Measurements from ENCODE around the gene HOXC9.

Gene HOXC9

DNA sequence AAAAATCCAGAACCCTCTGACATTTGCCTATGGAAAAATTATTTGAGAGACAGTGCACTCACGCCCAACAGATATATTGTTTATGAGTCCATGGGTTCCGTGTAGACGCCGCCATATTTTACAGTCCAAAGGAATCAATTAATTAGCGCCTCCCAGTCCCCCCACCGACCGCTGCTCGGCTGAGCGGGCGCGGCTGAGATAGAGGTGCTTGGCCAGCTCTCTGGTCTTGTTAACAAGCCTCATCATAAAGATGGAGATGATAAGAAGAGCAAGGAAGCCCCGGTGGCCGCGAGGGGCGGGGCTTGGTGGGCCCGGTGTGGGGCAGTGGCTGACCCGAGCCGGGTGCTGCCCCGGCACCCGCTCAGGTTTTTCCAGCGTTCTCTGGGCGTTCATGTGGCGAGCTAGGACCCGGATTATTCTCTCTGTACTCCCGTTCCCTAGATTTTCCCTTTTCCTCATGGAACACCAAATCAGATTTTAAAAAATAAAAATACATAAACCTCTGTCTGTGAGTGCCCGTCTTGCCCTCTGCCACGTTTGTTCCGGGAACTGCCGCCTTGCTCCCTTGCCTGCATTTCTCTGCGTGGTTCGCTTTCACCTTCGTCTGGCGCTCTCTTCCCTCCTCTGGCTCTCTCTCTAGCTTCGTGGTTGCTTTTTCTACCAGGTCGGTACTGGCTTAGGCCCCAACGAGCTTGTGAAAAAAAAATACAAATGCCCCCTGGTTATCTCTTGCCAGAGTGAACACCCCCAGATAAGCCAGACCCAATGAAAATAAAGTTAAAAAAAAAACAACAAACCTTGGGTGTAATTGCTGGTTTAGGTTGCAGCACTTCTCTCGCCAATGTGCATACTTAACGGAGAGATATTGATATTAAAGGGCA, 36.3 kb upstream of the HOXC9 start:
- DNase-seq: no peak

DNA sequence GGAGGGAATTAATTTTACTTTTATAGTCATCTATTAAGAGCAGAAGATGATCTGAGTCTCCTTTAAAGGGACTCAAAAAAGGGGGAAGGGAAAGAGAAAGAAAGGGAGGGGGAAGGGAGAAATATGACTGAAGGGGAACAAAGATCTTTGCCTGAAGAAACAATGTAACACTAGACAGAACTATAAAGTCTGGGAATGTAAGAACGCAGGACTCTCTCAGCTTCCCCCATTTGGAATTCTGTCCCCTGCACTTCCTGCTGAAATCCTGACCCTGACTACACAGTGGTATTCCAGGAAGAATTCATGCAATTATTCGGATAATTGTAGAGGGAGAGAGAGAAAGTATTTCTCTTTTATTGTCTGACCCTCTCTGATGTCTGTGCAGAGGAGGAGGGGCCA, 35.6 kb upstream of the HOXC9 start:
- no peak for DNase-seq

DNA sequence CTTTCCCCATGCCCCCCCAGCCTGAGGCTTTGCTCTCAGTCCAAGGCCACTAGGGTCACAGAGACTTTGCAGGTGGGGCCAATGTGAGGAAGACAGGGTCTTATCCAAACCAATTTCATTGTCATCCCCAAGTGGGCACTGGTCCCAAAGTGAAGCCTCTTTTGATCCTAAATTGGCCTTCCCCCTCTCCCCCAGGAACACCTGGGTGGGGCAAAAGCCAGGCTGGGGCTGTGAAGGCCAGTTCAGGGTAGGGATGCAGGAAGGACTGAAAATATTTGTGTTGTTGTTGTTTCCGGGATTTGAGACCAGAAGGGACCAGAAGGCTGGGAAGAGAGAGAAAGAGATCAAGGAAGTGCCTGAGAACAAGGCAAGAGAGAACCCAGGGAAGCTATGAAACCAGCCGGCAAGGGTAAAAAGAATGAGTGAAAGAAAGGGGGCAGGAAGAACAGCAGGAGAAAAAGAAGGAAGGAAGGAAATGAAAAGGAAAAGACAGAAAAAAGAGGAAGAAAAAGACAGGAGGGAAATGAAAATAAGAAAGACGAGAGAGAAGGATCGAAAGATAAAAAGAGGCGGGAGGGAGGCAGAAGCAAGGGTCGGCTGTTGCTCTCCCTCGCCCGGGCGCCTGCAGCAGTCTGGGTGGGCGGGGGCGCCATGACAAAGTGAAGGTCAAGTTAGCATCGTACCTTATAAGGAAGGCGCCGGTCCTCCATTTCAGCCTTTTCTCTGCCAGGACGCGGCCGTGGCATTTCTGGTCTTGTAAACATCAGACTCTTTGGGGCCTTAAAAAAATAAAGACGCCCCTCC, 34.5 kb upstream of the HOXC9 start:
- no peak for DNase-seq

DNA sequence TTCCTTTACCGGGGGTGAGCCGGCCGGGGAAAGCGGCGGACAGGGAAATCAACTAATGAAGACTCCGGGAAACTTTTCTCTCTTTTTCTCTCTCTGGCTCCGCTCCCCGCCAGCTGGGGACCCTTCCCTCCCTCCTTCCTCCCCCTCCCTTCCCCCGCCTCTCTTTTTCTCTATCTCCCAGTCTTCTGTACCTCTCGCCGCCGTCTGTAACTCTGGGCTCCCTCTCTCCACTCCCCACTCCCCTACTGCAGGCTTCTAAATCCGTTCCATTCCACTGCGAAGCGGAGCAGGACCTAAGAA, 33.9 kb upstream of the HOXC9 start:
- DNase-seq: no peak

DNA sequence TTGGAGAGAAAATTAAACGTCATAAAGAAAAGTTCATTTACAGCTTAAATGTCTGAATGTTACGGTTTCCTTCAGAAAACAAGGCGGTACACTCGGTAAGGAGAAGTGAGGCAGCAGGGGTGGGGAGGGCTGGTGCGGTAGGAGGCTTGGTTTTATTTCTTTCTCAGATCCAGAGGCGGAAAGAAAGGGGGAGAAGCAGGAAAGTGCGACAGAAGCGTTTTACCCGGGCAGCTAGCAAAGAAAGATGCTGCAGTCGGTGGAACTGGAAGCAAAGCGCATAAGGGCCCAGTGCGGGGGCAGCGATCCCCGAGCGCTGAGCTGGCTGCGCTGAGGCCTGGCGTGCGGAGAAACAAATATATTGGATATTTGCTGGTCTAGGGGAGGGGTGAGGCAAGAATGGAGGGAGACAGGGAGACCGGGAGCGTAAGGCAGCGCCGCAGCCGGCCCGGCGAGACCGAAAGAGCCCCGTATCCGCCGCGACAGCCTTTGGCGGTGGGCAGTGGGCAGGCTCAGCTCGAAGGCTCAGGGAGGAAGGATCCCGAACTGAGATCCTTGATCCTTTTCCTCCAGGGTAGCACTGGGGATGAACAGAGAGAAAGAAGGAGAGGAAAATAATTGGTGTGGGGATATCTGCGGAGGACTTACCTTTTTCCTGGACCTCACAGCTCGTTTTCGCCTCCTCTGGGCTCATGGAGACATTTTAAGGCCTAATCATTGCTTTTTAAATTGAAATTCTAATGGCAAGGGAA, 33.4 kb upstream of the HOXC9 start:
- DNase-seq: no peak

DNA sequence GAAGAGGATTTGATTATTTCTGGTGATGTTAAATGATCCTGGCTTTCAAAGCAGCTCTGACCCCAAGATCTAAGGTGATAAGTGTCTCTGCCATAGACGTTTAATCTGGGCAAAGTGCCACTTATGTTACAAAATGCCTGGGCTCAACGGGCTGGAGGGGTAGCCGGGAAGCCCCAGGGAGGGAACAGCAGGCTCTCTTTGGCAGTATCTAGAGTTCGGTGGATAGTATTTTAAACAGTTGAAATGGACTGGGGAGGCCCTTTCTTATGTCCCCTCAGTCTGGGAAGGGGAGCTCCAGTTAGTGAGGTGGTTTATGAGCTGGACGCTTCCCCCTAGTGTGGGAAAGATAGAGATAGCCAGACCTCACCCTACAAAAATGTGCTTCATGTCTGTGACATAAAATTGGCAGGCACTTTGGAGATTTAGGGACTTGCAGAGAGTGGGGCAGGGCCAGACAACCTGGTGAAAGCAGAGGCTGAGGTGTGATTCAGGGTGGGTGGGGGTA, 32.5 kb upstream of the HOXC9 start:
- DNase-seq: no peak

DNA sequence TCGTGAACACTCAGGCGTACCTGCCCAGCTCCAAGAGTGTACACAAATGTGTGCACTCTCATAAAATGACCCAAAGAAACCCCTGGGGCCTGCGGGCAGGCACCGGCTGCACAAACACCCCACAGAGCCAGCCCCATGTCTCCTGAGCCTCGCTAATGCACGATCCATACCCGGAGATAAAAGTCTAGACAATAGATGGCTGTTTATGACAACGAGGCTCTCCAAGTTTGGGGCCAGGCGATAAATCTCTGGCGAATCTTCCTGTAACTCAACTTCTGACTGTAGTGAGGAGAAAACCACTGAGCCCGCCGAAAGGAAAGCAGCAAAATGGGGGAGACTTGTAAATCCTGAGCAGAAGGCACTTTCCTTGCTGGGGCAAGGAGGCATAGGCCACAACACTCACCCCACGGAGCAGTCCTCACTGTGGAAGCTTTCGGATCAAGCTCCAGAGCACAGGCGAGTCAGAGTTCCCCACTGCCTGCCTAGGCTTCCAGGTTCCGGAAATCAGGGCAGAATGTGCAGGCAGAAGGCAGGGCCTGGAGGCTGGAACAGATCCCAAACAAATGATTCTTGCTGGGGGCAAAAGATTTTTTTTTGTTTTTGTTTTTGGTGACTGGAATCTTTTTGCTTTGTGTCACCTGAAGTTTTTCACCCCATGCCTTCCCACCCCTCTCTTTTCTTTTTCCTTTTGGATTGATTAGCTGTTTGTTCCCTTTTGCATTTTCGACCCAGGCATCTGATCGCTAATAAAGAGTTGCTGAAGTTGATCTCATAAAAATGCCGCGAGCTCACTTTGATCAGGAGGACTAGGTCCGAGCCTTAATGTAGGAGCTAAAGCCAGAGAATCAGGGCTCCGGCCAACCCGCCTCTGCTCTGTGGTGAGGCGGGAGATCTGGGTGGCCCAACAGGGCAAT, 31.5 kb upstream of the HOXC9 start:
- no peak for DNase-seq

DNA sequence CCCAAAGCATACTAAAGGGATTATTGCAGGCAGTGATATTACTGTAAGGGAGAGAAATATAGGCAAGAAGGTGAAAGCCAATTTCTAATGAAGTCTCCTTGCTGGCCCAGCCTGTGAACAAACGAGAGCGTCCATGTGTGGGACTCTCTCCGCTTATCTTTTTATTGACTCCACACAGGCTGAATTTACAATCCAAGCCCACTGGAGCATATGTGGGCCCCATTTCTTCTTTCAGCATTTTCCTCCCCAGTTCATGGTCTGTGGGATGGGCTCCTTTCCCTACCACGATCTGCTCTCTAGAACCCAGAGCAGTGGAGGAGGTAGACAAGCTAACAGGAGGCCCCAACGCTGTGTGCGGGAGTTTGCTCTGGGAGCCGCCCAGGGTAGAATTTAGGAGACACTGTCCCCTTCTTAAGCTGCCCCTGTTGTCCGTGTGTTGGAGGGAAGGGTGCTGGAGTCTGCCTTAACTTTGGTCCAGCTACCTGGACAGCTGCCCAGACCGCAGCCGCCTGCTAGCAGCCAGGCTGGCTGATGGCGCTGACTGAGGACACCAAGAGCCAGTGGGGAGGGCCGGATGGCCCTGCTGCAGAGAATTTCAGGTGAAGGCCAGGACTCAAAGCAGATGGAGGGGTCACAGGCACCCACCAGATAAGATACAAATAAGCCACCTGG, 30.2 kb upstream of the HOXC9 start:
- DNase-seq: no peak

DNA sequence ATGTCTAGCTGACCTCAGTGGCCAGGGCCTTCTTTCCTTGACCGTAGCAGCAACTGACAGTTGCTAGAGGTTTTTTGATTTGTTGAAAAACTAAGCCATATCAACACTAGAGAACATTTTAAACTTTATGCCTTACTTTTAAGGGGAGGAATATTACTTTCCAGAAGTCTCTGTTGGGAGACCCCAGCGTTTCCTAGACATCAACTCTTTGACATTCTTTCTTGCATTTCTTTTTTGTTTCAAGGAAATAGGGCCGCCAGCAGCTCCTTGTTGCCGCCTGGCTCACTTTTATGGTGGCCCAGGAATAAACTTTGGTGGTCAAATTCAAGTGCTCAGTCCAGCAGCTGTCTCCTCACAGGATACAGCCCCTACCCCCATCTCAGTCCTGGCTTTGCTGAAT, 29.5 kb upstream of the HOXC9 start:
- no peak for DNase-seq

DNA sequence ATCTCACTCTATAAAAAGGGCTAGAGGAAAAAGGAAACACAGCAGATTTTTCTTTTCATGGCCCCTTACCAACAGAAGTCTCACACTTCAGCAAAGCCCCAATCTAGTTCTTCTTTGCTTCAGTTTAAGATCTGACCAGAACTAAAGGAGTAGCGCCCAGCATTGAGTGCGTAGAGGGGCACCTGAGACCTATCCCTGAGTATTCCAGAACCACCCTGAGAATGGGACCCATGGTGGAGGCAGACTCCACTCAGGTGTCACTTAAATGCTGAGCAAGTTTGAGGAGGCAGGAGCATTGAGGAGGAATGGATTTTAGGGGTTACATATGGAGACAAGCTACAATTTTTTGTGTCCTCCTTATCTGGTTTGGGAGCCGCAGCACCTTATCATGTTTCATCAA, 28.8 kb upstream of the HOXC9 start:
- no peak for DNase-seq

DNA sequence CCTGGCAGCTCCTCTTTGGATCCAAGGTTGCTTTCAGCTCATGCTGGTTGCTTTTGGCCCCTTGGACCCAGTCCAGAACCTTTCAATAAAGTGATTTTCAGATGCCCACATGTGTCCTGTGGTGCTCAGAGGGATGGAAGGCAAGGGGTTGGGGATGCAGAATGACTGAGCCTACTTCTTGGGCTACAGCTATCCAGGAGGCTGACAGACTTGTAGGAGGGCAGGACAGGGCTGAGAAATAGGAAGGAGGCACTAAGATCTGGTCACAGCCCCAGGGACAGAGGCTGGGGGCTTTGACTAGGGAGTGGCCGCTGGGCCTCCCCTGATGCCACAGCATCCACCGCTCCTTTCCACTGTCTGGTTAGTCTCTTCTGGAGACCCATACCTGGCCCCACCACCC, 28.3 kb upstream of the HOXC9 start:
- no peak for DNase-seq

DNA sequence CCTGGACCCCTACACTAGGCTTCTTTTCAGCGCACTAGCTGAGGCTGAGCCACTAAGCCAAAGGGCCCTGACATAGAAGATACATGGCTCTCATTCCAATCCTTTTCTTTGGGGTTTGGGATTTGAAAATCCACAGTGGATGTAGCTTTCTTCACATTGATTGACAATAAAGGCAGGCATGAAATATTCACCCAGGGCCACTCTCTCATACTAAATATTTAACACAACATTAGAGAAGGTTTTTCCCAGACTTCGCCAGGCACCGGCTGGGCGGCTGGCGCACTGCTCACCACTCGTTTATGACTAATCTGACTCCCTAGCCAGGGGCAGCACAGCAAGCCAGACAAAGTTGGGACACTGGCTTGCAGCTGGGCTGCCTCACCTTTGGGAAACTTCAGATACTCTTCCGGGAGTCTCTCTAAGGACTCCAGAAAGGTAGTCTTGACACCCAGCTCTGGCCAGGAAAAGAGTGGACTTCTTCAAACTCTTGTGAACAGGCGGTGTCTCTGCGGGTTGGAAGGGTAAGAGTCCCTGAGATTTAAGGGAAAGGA, 27.7 kb upstream of the HOXC9 start:
- DNase-seq: no peak

DNA sequence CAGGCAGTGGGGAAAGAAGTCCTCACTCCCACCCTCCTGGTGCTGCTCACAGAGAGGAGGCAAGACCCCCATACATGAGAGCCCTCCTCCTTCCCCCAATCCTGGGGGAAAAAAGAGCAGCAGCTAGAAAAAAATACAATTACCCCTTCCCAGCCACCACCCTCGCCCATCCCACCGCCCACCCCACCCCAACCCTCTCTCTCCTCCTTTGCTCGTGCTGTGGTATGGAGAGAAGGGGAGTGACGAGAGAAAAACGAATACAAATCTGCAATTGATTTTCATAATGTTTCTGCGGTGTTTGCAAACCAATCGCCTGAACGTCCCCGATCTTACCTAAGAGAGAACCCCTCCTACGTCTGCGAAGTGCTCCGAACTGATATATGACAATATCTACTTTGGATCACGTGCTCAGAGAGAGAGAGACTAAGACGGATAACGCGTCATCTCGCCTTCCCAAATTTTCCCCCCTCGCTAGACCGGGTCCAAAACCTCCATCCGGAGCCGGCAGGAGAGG, 27.2 kb upstream of the HOXC9 start, which contains the start of gene HOXC11:
HOXC11 (plus strand) TSS at position 405 of the 514 bp plus-strand sequence. CDS start 116 bp downstream, outside the sequence.
- DNase-seq: no peak

DNA sequence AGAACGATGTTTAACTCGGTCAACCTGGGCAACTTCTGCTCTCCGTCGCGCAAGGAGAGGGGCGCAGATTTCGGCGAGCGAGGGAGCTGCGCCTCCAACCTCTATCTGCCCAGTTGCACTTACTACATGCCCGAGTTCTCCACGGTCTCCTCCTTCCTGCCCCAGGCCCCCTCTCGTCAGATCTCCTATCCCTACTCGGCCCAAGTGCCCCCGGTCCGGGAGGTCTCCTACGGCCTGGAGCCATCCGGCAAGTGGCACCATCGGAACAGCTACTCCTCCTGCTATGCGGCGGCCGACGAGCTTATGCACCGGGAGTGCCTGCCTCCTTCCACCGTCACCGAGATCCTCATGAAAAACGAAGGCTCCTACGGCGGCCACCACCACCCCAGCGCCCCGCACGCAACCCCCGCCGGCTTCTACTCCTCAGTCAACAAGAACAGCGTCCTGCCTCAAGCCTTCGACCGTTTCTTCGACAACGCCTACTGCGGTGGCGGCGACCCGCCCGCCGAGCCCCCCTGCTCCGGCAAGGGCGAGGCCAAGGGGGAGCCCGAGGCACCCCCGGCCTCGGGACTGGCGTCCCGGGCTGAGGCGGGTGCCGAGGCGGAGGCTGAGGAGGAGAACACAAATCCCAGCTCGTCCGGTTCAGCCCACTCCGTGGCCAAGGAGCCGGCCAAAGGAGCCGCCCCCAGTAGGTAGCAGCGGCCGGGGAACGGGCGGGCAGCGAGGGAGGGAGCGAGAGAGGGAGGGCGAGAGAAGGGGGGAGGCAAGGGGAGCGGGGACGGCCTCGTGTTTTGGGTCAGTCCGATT, 26.5 kb upstream of the HOXC9 start:
- DNase-seq: no peak

DNA sequence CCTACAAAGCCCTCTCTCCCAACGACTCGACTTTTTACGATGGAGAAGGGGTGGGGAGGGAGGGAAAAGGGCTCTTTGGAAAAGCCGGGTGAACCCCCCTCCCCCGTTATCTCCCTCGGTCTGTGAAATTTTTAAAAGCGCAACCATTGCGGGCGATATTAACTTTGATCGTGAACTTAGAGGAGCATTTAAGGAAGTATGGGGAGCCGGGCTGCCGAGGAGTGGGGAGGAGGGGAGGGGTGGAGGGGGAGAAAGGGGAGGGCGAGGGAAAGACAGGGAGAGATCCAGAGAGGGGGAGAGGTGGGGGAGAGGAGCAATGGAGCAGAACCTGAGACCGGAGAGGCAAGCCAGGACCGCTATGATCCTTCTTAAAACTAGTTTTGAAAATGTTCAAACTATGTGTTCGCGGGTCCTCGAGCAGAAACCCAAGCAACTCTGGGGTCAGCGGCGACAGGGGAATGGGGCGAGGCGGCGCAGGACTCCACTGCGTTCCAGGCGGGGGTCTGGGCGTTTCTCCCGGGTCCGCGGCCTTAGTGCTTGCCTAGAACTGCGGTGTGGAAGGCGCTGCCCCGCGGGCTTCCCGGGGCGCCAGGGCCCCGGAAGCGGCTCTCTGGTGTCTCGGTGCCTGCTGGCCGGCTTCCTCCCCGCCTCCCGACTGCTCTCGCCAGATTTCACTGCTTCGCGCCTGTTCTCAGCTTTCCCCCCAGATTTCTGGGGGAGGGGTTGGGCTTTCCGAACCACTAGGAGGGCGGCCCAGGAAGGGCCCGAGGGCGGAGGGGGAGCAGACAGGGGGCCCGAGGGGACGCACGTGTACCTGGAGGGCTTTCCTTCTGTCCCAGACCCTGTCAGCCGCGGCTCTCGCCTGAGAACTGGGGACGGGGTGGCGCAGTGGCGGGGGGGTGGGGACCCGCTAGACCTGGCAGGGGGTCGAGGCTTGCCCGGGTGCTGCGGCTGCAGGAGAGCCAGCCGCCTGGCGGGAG, 25.6 kb upstream of the HOXC9 start, which contains the start of gene HOTAIR:
HOTAIR (minus strand) TSS at position 871 of the 980 bp plus-strand sequence.
- no peak for DNase-seq

DNA sequence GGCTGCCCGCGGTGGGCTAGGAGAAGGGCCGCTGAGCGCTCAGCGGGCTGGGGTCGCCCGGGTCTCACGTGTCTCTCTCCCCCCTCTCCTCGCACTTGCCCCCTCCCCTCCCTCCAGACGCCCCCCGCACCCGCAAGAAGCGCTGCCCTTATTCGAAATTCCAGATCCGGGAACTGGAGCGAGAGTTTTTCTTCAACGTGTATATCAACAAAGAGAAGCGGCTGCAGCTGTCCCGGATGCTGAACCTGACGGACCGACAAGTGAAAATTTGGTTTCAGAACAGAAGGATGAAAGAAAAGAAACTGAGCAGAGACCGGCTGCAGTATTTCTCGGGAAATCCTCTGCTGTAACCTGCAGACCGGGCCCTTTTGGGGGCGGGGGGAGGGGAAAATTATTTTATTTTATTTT, 24.9 kb upstream of the HOXC9 start:
- no peak for DNase-seq

DNA sequence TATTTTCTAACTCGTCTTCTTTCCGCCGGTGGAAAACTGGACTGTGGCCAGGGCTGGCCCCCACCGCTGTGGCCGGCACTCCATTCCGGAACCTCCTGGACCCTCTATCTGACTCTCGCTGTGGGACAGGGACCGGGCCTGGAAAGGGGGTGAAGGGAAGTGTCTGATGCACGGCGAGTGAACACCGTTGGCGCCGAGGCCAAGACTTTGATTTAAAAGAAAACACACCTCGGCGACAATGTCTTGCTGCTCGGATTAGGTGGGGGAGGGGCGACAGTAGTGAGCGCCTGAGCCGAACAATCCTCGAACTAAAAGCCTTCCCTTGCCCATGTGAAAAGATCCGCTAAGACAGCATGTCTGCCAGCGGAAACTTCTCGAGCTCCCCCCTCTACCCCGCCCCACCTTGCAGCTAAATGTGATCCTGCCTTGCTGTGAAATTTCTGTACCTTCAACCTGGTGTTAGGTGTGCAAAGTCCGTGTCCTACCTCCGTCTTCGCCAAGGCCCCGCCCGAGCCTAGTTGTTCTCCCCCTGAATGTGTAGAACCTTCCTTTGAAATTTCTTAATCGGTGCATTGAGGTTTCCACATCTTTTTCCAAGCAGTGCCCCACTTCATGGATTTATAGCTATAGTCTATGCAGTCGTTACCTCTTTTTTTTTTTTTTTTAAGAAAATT, 24.3 kb upstream of the HOXC9 start:
- no peak for DNase-seq

DNA sequence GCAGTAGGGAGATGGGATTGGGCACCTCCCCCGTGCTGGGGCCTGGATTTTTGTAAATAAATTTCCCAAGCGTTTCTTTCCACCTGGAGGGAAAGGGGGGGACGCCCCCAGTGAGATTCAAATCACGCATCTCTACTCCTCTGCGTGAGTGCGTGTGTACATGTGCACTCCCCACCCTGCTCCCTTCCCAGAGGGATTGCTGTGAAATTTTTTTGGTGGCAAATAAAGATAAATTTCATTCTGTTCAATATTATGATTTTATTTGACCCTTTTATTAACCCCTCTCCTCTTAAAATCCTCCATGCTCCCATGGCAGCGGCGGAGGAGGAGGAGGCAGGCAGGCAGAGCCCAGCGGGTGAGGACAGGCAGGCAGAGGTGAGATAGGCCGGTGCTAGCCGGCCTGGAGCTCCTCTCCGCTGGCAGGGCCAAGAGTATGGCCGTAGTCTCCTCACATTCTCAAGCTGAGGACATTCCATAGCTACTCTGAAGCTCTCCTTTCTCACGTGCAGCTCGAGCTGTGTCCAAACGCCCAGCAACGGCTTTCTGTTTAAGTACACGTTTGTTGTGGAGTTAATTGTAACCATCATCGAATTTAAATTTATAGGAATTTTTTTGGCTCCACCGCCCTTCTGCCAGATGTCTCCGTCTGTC, 23.7 kb upstream of the HOXC9 start:
- DNase-seq: no peak
